ENCODE data around the gene NR4A1. TPM values are rescaled to one million over a fixed set of nuclear protein-coding genes. Genes with fewer than 3 reads are reported as not detected.

NR4A1 gene
- total RNA-seq, 4 donors from 2014 or later, result 390 to 1,252 (median 718) TPM

- Histone ChIP-seq H3K27ac (peak overlapping the region; percentile 88 to 96 (median 93)), H3K4me3 (peak overlapping the region in 2 of 4 donors; percentile 69 to 81), H3K36me3 (peaks cover 0 to 32% (median 2%) of the 10 kb centered on the region in 3 donors), H3K9me3 (no peaks in the 10 kb centered on the region), H3K4me1 (peaks cover 0 to 65% (median 43%) of the 10 kb centered on the region in 4 donors), H3K27me3 (no peaks in the 10 kb centered on the region)
- no peak for TF ChIP-seq EP300 (IDR thresholded peaks at IDR 0.05)
- TF ChIP-seq CTCF (IDR thresholded peaks at IDR 0.05), result no peak
- TF ChIP-seq POLR2A (IDR thresholded peaks at IDR 0.05), result no peak
- 46 to 58% methylated on average over 7 to 10 of the region's 10 CpGs for WGBS, 2 donors
- no peak for DNase-seq (ENCODE audit: low spot score in 2 of 2)
Measured at GRCh38 chr12:52009081-52009751, 42.0 kb upstream of the NR4A1 start.

- peak overlapping the region in 3 of 4 donors; percentile 12 to 69 (median 13) for H3K4me3 ChIP-seq
- TF ChIP-seq EP300 (IDR thresholded peaks at IDR 0.05) (peak; percentile 86 to 90), POLR2A (IDR thresholded peaks at IDR 0.05) (peak in 1 of 2 donors; percentile 60), CTCF (IDR thresholded peaks at IDR 0.05) (peak in 2 of 5 experiments; percentile 11 to 36)
- peaks cover 0 to 39% (median 2%) of the 10 kb centered on the region in 3 donors for H3K36me3 ChIP-seq
- no peaks in the 10 kb centered on the region for H3K9me3 ChIP-seq
- H3K4me1 ChIP-seq, result peaks cover 0 to 58% (median 40%) of the 10 kb centered on the region in 4 donors
- H3K27ac ChIP-seq, result peak overlapping the region; percentile 88 to 96 (median 93)
- H3K27me3 ChIP-seq, result no peaks in the 10 kb centered on the region
- peak; percentile 67 to 76 for DNase-seq (ENCODE audit: low spot score in 2 of 2)
- WGBS, 2 donors, result 5% methylated on average over 10 to 11 of the region's 11 CpGs
Measured at GRCh38 chr12:52010152-52010622, 41.1 kb upstream of the NR4A1 start.

- Histone ChIP-seq H3K27ac (peak overlapping the region; percentile 88 to 96 (median 93)), H3K4me1 (peaks cover 0 to 57% (median 37%) of the 10 kb centered on the region in 4 donors), H3K4me3 (peak overlapping the region in 3 of 4 donors; percentile 12 to 69 (median 13)), H3K36me3 (peaks cover 0 to 44% (median 2%) of the 10 kb centered on the region in 3 donors), H3K9me3 (no peaks in the 10 kb centered on the region), H3K27me3 (no peaks in the 10 kb centered on the region)
- DNase-seq (ENCODE audit: low spot score in 2 of 2), result no peak
- no peak for TF ChIP-seq POLR2A (IDR thresholded peaks at IDR 0.05)
- 25 to 32% methylated on average over 6 to 8 of the region's 8 CpGs for WGBS, 2 donors
Measured at GRCh38 chr12:52010692-52011601, 40.3 kb upstream of the NR4A1 start.

- WGBS, 2 donors, result 91% methylated on average over 8 of the region's 8 CpGs
- TF ChIP-seq EP300 (IDR thresholded peaks at IDR 0.05) (no peak), POLR2A (IDR thresholded peaks at IDR 0.05) (no peak), CTCF (IDR thresholded peaks at IDR 0.05) (no peak)
- peak overlapping the region; percentile 88 to 96 (median 93) for H3K27ac ChIP-seq
- H3K9me3 ChIP-seq, result no peaks in the 10 kb centered on the region
- H3K4me1 ChIP-seq, result peaks cover 0 to 50% (median 32%) of the 10 kb centered on the region in 4 donors
- H3K4me3 ChIP-seq, result no peak overlapping the region
- no peak for DNase-seq (ENCODE audit: low spot score in 2 of 2)
- no peaks in the 10 kb centered on the region for H3K27me3 ChIP-seq
- H3K36me3 ChIP-seq, result peaks cover 0 to 44% (median 2%) of the 10 kb centered on the region in 3 donors
Measured at GRCh38 chr12:52011602-52012214, 39.5 kb upstream of the NR4A1 start.

- Histone ChIP-seq H3K4me1 (peaks cover 0 to 37% (median 23%) of the 10 kb centered on the region in 4 donors), H3K9me3 (no peaks in the 10 kb centered on the region), H3K36me3 (peaks cover 0 to 44% (median 2%) of the 10 kb centered on the region in 3 donors), H3K27ac (peak overlapping the region in 1 of 4 donors; percentile 54), H3K4me3 (no peak overlapping the region), H3K27me3 (no peaks in the 10 kb centered on the region)
- no peak for DNase-seq (ENCODE audit: low spot score in 2 of 2)
- no peak for TF ChIP-seq CTCF (IDR thresholded peaks at IDR 0.05)
- no peak for TF ChIP-seq EP300 (IDR thresholded peaks at IDR 0.05)
- no peak for TF ChIP-seq POLR2A (IDR thresholded peaks at IDR 0.05)
- 91 to 93% methylated on average over 16 of the region's 16 CpGs for WGBS, 2 donors
Measured at GRCh38 chr12:52013626-52014310, 37.5 kb upstream of the NR4A1 start.
